DMS114 treated with DMSO at 0.1 percent for 48 hours (cell line): Measurements from ENCODE around the gene FBXL15.
A peak's percentile ranks its signal among the peaks of the same experiment; 100 is the strongest.

Experiments used
- DNase-seq: peaks from one replicate; lab custom pipeline; 2025; ENCODE audit not compliant: unreplicated experiment; lab: John Stamatoyannopoulos, UW

FBXL15 gene

GRCh38 chr10:102397222-102398171 is 23.1 kb upstream of the FBXL15 start:
- no peak for DNase-seq

GRCh38 chr10:102398172-102399020 is 22.2 kb upstream of the FBXL15 start:
- no peak for DNase-seq

- peak; percentile 55 for DNase-seq
Observed at GRCh38 chr10:102399217-102400021, 21.2 kb upstream of the FBXL15 start.

- no peak for DNase-seq
Observed at GRCh38 chr10:102400076-102400475, 20.6 kb upstream of the FBXL15 start.

- no peak for DNase-seq
Observed at GRCh38 chr10:102400598-102401341, 19.9 kb upstream of the FBXL15 start.

- no peak for DNase-seq
Observed at GRCh38 chr10:102401342-102401654, 19.3 kb upstream of the FBXL15 start.

- DNase-seq: no peak
Observed at GRCh38 chr10:102401735-102402511, 18.7 kb upstream of the FBXL15 start.

GRCh38 chr10:102402512-102402896 is 18.1 kb upstream of the FBXL15 start:
- no peak for DNase-seq

- no peak for DNase-seq
Observed at GRCh38 chr10:102403115-102403514, 17.5 kb upstream of the FBXL15 start.

- DNase-seq: no peak
Observed at GRCh38 chr10:102404361-102405107, 16.1 kb upstream of the FBXL15 start.

GRCh38 chr10:102405108-102405571 is 15.5 kb upstream of the FBXL15 start:
- DNase-seq: no peak

GRCh38 chr10:102405632-102406031 is 15.0 kb upstream of the FBXL15 start:
- DNase-seq: no peak

- no peak for DNase-seq
Observed at GRCh38 chr10:102406815-102407214, 13.8 kb upstream of the FBXL15 start.

GRCh38 chr10:102407425-102408130 is 13.1 kb upstream of the FBXL15 start:
- DNase-seq: no peak

- no peak for DNase-seq
Observed at GRCh38 chr10:102408131-102408727, 12.4 kb upstream of the FBXL15 start.

GRCh38 chr10:102408728-102409603 is 11.7 kb upstream of the FBXL15 start:
- no peak for DNase-seq
